HG03378 (cell line): ENCODE data around the gene SLC19A2.
A peak's percentile ranks its signal among the peaks of the same experiment; 100 is the strongest.
"Not testable (repeated sequence)": the region's sequence is repeated elsewhere in the genome, so short reads cannot be mapped to it uniquely, and the experiment has no call there.

Experiments used
- ATAC-seq: cut with Tn5 transposase; IDR thresholded peaks from one replicate; pipeline ENCODE4 v1.9.1; 2021; ENCODE audit warnings: mild to moderate bottlenecking, moderate library complexity; ENCODE audit not compliant: unreplicated experiment

Gene SLC19A2

GRCh38 chr1:169509354-169509753 lies 23.6 kb upstream of the SLC19A2 start:
- no peak for ATAC-seq

GRCh38 chr1:169508432-169509338 lies 22.9 kb upstream of the SLC19A2 start:
- ATAC-seq, result no peak

GRCh38 chr1:169507413-169507812 lies 21.7 kb upstream of the SLC19A2 start:
- no peak for ATAC-seq

- not testable (repeated sequence) for ATAC-seq
Observed at GRCh38 chr1:169503601-169504000, 17.9 kb upstream of the SLC19A2 start.

- ATAC-seq, result no peak
Observed at GRCh38 chr1:169499807-169500206, 14.1 kb upstream of the SLC19A2 start.

GRCh38 chr1:169497317-169497716 lies 11.6 kb upstream of the SLC19A2 start:
- no peak for ATAC-seq

- ATAC-seq, result no peak
Observed at GRCh38 chr1:169495916-169496315, 10.2 kb upstream of the SLC19A2 start.

- ATAC-seq, result no peak
Observed at GRCh38 chr1:169495046-169495775, 9.5 kb upstream of the SLC19A2 start.

- ATAC-seq, result no peak
Observed at GRCh38 chr1:169494343-169494742, 8.6 kb upstream of the SLC19A2 start.

GRCh38 chr1:169493251-169493650 lies 7.5 kb upstream of the SLC19A2 start:
- no peak for ATAC-seq

- peak; percentile 52 for ATAC-seq
Observed at GRCh38 chr1:169491845-169492281, 6.1 kb upstream of the SLC19A2 start.

- no peak for ATAC-seq
Observed at GRCh38 chr1:169488157-169488556, 2.4 kb upstream of the SLC19A2 start.

- no peak for ATAC-seq
Observed at GRCh38 chr1:169487561-169487960, 1.8 kb upstream of the SLC19A2 start.

GRCh38 chr1:169487133-169487532 lies 1.4 kb upstream of the SLC19A2 start:
- ATAC-seq, result no peak

GRCh38 chr1:169486281-169487051 lies 722 bp upstream of the SLC19A2 start:
- ATAC-seq, result no peak

GRCh38 chr1:169484683-169485430 lies 887 bp downstream of the SLC19A2 start:
- ATAC-seq, result peak; percentile 21

- ATAC-seq, result no peak
Observed at GRCh38 chr1:169484101-169484500, 1.6 kb downstream of the SLC19A2 start.

GRCh38 chr1:169483500-169483966 lies 2.2 kb downstream of the SLC19A2 start:
- no peak for ATAC-seq

GRCh38 chr1:169479363-169480066 lies 6.2 kb downstream of the SLC19A2 start:
- ATAC-seq, result no peak
